Hepatocyte (in vitro differentiated cells): ENCODE measurements around the gene MAP2K7. TPM values are rescaled to one million over a fixed set of nuclear protein-coding genes. Genes with fewer than 3 reads are reported as not detected.

Experiments
- DNase-seq: peaks from one replicate; pipeline ENCODE4 v3.0.0-alpha.2; 2016; ENCODE audit warnings: low spot score
- H2AFZ ChIP-seq: fragments of 200-600 bp; sonication (generic); 2 replicates; pipeline ENCODE4 v1.6.0; 2016; ENCODE audit warnings: antibody characterized with exemption, mild to moderate bottlenecking
- H3K27ac ChIP-seq: fragments of 200-600 bp; sonication (generic); 2 replicates; pipeline ENCODE4 v1.5.1; 2016; ENCODE audit warnings: mild to moderate bottlenecking
- H3K27me3 ChIP-seq: fragments of 200-600 bp; sonication (generic); 2 replicates; pipeline ENCODE4 v1.6.1; 2016
- H3K36me3 ChIP-seq: fragments of 200-600 bp; sonication (generic); replicated peaks from 2 replicates; pipeline ENCODE4 v1.5.1; 2016; ENCODE audit warnings: low read depth; ENCODE audit not compliant: insufficient read depth
- H3K4me1 ChIP-seq: fragments of 200-600 bp; sonication (generic); 2 replicates; pipeline ENCODE4 v1.5.1; 2016; ENCODE audit warnings: mild to moderate bottlenecking, moderate library complexity; ENCODE audit not compliant: insufficient read depth
- H3K4me2 ChIP-seq: fragments of 200-600 bp; sonication (generic); 2 replicates; pipeline ENCODE4 v1.6.0; 2016
- H3K4me3 ChIP-seq: fragments of 200-600 bp; sonication (generic); 2 replicates; pipeline ENCODE4 v1.5.1; 2016; ENCODE audit warnings: mild to moderate bottlenecking
- H3K79me2 ChIP-seq: fragments of 200-600 bp; sonication (generic); 2 replicates; pipeline ENCODE4 v1.6.0; 2017; ENCODE audit warnings: mild to moderate bottlenecking
- H3K9me2 ChIP-seq: fragments of 200-600 bp; sonication (generic); replicated peaks from 2 replicates; pipeline ENCODE4 v1.6.0; 2017; ENCODE audit warnings: mild to moderate bottlenecking; ENCODE audit not compliant: insufficient read depth
- H3K9me3 ChIP-seq: fragments of 200-600 bp; sonication (generic); 2 replicates; pipeline ENCODE4 v1.5.1; 2016; ENCODE audit warnings: low read depth, mild to moderate bottlenecking
- H4K20me1 ChIP-seq: fragments of 200-600 bp; sonication (generic); 2 replicates; pipeline ENCODE4 v1.6.0; 2016; ENCODE audit warnings: mild to moderate bottlenecking; ENCODE audit not compliant: insufficient read depth, poor library complexity, severe bottlenecking
- EZH2 ChIP-seq: fragments of 200-600 bp; sonication (generic); IDR thresholded peaks from 2 replicates; pipeline ENCODE4 v1.6.1; 2016; ENCODE audit warnings: antibody characterized with exemption, mild to moderate bottlenecking, borderline replicate concordance
- EZH2phosphoT487 ChIP-seq: fragments of 200-600 bp; sonication (generic); IDR thresholded peaks from one replicate; pipeline ENCODE4 v1.6.1; 2018; ENCODE audit warnings: antibody characterized with exemption, mild to moderate bottlenecking, low read depth, moderate library complexity; ENCODE audit not compliant: unreplicated experiment, severe bottlenecking
- WGBS: methylation state at CpG from one replicate; pipeline ENCODE4 v1.1.6; 2016; ENCODE audit warnings: low lambda C conversion rate; ENCODE audit errors: missing lambda C conversion rate; 5-methylcytosine and 5-hydroxymethylcytosine counted together
- polyA plus RNA-seq: library from polyadenylated mRNA; unstranded; fragments of >200 nt; fragmentation: Nextera tagmentation; extraction: Ambion mirVana; gene quantifications from 2 replicates; pipeline ENCODE4 v1.2.1, GENCODE V29; 2016
- total RNA-seq: library from RNA; depleted of rRNA; stranded (reverse); fragments of >200 nt; gene quantifications from 2 replicates; pipeline ENCODE4 v1.2.3, GENCODE V29; 2014
- TF ChIP-seq, protein P1 (sequence below): fragments of 200-600 bp; sonication (generic); IDR thresholded peaks from 2 replicates; pipeline ENCODE4 v1.5.1; 2016; ENCODE audit warnings: antibody characterized with exemption, mild to moderate bottlenecking; ENCODE audit not compliant: poor library complexity

MAP2K7 gene
- total and polyA plus RNA-seq, 2 experiments from 2014 or later: 12.8 to 13.6 TPM

DNA sequence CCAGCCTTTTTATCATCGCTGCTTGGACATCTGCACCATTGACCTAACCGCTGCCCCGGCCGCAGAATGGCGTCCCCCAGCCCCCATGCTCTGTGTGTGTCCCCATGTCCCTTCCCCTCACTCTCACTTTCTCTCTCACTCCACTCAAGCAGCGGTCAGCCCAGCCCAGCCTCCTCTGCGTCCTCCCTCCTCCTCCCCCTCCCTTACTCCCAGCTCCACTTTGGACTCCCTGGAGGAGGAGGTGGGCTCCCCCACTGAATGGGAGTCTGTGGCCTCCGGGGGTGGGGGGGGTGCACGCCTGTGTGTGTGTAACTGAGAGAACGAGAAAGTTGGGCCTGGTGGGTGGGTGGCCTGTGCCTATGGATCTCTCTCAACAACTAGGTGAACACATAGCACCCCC lies 2.2 kb downstream of the MAP2K7 start:
- 94% methylated on average over 6 of the region's 10 CpGs for WGBS
- TF ChIP-seq, protein P1, sequence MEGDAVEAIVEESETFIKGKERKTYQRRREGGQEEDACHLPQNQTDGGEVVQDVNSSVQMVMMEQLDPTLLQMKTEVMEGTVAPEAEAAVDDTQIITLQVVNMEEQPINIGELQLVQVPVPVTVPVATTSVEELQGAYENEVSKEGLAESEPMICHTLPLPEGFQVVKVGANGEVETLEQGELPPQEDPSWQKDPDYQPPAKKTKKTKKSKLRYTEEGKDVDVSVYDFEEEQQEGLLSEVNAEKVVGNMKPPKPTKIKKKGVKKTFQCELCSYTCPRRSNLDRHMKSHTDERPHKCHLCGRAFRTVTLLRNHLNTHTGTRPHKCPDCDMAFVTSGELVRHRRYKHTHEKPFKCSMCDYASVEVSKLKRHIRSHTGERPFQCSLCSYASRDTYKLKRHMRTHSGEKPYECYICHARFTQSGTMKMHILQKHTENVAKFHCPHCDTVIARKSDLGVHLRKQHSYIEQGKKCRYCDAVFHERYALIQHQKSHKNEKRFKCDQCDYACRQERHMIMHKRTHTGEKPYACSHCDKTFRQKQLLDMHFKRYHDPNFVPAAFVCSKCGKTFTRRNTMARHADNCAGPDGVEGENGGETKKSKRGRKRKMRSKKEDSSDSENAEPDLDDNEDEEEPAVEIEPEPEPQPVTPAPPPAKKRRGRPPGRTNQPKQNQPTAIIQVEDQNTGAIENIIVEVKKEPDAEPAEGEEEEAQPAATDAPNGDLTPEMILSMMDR: no peak
- TF ChIP-seq EZH2phosphoT487: no peak
- no peak for TF ChIP-seq EZH2
- H3K27me3 ChIP-seq: no peaks in the 10 kb centered on the region
- H4K20me1 ChIP-seq: peaks cover 51% of the 10 kb centered on the region
- H3K9me2 ChIP-seq: no peaks in the 10 kb centered on the region
- DNase-seq: no peak
- no peak overlapping the region for H3K27ac ChIP-seq
- H3K79me2 ChIP-seq: peaks cover 48% of the 10 kb centered on the region
- H3K4me1 ChIP-seq: peaks cover 20% of the 10 kb centered on the region
- H3K9me3 ChIP-seq: no peaks in the 10 kb centered on the region
- no peaks in the 10 kb centered on the region for H3K36me3 ChIP-seq
- H3K4me3 ChIP-seq: no peak overlapping the region
- no peak overlapping the region for H2AFZ ChIP-seq
- H3K4me2 ChIP-seq: no peak overlapping the region

DNA sequence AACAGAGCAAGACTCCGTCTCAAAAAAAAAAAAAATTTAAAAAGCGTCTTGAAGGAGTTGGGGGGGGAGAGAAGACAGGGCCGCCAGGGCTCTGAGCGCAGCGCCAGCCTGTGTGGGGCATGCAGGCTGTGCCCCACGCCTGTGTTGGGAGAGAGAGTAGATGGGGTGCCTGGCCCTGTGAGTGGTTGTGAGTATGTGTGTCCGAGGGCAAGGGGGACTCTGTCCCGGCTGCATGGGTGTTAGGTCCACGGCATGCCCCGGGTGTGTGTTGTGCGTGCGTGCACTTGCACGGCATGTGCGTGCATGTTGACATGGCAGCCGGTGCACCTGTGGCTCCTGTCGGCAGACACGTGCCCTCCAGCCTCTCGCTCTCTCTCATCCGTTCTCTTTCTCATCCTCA lies 3.4 kb downstream of the MAP2K7 start:
- peaks cover 51% of the 10 kb centered on the region for H4K20me1 ChIP-seq
- no peaks in the 10 kb centered on the region for H3K9me2 ChIP-seq
- TF ChIP-seq EZH2 (no peak), EZH2phosphoT487 (no peak)
- TF ChIP-seq, protein P1: no peak
- no peak overlapping the region for H3K4me3 ChIP-seq
- no peak overlapping the region for H3K27ac ChIP-seq
- H3K4me1 ChIP-seq: peaks cover 20% of the 10 kb centered on the region
- H2AFZ ChIP-seq: no peak overlapping the region
- H3K79me2 ChIP-seq: peaks cover 48% of the 10 kb centered on the region
- H3K27me3 ChIP-seq: no peaks in the 10 kb centered on the region
- DNase-seq: no peak
- H3K9me3 ChIP-seq: no peaks in the 10 kb centered on the region
- H3K4me2 ChIP-seq: no peak overlapping the region
- H3K36me3 ChIP-seq: no peaks in the 10 kb centered on the region
- 98% methylated on average over 19 of the region's 19 CpGs for WGBS

DNA sequence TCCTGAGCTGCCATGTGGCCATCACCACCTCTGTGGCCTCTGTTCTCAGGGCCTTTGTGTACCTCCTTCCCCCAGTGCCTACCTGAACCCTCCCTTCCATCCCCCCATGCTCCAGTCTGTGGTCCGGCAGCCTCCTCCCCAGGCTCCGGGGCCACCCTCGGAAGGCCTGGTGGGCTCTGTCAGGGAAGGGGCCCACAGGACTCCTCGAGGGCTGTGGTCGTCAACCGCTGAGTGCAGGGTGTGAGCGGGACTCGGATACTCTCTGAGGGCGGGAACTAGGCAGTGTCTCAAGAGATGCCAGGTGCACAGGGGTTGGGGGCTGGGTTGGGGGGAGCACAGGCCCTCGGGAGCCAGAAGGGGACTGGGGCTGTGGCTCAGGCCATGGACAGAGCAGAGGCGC lies 3.9 kb downstream of the MAP2K7 start:
- no peak overlapping the region for H3K4me3 ChIP-seq
- H3K36me3 ChIP-seq: no peaks in the 10 kb centered on the region
- TF ChIP-seq EZH2 (no peak), EZH2phosphoT487 (no peak)
- TF ChIP-seq, protein P1: no peak
- no peaks in the 10 kb centered on the region for H3K9me3 ChIP-seq
- H4K20me1 ChIP-seq: peaks cover 51% of the 10 kb centered on the region
- H2AFZ ChIP-seq: no peak overlapping the region
- H3K27ac ChIP-seq: no peak overlapping the region
- H3K4me2 ChIP-seq: no peak overlapping the region
- peaks cover 16% of the 10 kb centered on the region for H3K4me1 ChIP-seq
- WGBS: 97% methylated on average over 9 of the region's 11 CpGs
- no peak for DNase-seq
- peaks cover 46% of the 10 kb centered on the region for H3K79me2 ChIP-seq
- H3K9me2 ChIP-seq: no peaks in the 10 kb centered on the region
- H3K27me3 ChIP-seq: no peaks in the 10 kb centered on the region
